DMS 273 (cell line): ENCODE measurements around the gene KCNC1.

ENCODE experiments used
- DNase-seq: peaks from one replicate; lab custom pipeline; 2025; ENCODE audit not compliant: unreplicated experiment; lab: John Stamatoyannopoulos, UW

The KCNC1 gene

GRCh38 chr11:17772704-17773600 is 38.4 kb downstream of the KCNC1 start:
- DNase-seq, result no peak

GRCh38 chr11:17773674-17774073 is 39.1 kb downstream of the KCNC1 start:
- no peak for DNase-seq

GRCh38 chr11:17774232-17775034 is 39.9 kb downstream of the KCNC1 start:
- DNase-seq, result no peak

GRCh38 chr11:17775035-17775348 is 40.4 kb downstream of the KCNC1 start:
- no peak for DNase-seq

DNA sequence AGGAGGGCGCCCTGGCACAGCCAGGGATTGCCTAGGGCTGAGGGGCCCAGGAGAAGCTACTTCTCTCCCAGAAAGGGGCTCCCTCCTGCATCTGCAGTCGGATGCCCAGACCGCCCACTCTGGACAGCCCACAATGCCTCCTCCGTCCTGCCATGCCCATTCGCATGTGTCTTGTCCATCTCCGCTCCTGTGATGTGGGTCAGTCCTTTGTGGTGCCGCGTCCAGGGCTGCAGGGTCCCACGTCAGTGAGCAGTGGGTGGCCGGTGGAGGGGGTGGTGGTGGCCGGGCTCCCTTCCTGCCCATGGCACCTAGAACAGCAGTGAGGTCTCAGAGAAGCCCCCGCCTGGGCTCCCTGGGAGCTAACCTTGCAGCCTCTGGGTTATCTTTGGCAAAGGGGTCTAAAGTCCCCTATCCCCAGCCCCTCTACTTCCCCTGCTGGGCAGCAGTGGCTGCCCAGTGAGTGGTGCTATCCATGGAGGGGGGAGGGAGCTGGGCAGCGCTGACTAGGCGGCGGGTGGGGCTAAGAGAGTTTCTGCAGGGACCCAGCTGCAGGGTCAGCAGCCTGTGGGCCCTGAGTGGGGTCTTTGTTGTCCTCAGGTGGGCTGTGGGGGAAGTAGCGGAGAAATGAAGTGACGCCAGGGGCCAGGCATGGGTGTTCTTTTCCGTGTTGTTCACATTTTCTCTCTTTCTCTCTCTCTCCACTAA is 41.1 kb downstream of the KCNC1 start:
- DNase-seq, result no peak

DNA sequence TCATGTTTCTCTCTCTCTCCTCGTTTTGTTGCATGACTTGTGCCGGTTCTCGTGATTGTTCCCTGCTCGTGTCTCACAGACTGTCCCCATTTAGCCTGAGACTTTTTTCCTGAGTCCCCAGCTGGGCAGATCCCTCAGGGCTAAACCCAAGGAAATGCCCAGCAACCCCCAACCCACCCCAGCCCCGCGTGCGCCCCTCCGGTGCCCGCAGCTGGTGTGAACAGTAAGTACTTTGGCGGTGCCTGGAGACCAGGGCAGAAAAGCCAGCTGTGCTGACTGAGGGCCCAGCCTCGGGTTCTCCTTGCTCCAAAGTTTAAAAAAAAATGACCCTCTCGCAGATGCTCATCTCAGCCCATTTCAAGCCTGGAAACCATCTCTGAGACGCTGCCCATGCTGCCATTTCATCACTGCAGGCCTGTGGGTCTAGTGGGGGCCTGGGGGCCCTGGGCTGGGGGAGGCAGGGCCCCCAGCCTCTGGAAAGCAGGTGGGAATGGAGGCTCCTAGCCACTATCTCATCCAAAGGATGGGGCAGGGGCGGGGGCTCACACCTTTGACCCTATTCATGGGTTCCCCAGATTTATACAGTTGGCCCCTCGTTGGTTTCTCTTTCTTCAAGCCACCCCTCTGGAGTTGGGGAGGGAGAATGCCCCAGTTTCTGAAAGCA is 41.8 kb downstream of the KCNC1 start:
- DNase-seq, result no peak

GRCh38 chr11:17777086-17777737 is 42.6 kb downstream of the KCNC1 start:
- DNase-seq, result no peak

- DNase-seq, result no peak
Measured at GRCh38 chr11:17777738-17778091, 43.1 kb downstream of the KCNC1 start.

DNA sequence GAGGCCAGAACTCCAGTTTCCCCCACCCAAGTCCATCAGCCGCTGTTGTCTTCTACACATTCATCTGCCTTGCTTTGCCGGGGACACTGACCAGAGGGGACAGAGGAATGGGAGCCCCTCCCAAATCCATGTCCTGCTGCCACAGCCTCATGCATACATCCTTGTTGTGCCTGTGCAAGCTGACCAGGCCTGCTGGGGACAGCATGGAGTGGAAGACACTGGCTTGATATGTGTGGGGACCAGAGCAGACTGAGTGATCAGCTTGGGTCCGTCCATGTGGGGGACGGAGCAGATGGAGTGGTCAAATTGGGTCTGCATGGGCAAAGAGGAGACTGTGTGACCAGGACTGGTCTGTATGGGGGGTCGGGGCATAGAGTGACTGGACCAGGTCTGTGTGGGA is 43.8 kb downstream of the KCNC1 start:
- DNase-seq, result no peak

DNA sequence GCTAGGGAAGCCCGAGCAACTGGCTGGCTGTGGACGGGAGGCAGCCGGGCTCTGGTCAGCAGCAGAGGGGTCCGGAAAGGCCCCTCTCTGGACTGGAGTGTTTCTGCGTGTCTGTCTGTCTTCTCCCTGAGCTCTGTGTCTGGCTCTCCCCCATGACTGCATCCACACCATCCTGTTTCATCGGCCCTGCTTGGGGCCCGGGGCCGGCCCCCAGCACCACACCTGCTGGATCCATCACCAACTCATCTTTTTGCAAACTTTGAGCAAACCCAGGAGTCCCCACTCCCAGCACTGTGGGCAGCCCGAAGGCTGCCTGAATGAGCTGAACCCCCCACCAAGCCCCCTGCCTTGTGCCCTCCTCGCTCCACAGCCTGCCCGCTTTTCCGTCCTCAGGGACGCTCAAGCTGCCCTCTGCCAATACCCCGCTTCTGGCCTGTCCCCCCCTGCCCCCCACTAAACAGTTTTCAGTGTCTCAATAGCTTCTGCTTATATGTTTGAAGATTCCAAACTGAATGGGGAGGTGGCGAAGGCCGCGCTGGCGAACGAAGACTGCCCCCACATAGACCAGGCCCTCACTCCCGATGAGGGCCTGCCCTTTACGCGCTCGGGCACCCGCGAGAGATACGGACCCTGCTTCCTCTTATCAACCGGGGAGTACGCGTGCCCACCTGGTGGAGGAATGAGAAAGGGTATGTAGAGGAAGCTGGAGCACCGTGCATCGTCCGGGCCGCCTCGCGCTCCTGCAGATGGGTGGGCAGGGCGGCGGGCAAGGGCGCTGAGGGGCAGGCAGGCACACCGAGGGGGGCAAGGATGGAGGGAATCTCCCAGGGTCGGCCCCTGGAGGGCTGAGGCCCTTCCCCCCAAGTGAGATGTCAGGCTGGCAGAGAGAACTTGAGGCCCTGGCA is 44.6 kb downstream of the KCNC1 start:
- no peak for DNase-seq

GRCh38 chr11:17779861-17780594 is 45.4 kb downstream of the KCNC1 start:
- no peak for DNase-seq

- DNase-seq, result no peak
Measured at GRCh38 chr11:17780668-17781067, 46.1 kb downstream of the KCNC1 start.

- DNase-seq, result no peak
Measured at GRCh38 chr11:17781221-17781620, 46.6 kb downstream of the KCNC1 start.

- no peak for DNase-seq
Measured at GRCh38 chr11:17781626-17782025, 47.0 kb downstream of the KCNC1 start.

GRCh38 chr11:17782145-17782544 is 47.6 kb downstream of the KCNC1 start:
- no peak for DNase-seq

GRCh38 chr11:17782603-17783337 is 48.2 kb downstream of the KCNC1 start:
- DNase-seq, result no peak

DNA sequence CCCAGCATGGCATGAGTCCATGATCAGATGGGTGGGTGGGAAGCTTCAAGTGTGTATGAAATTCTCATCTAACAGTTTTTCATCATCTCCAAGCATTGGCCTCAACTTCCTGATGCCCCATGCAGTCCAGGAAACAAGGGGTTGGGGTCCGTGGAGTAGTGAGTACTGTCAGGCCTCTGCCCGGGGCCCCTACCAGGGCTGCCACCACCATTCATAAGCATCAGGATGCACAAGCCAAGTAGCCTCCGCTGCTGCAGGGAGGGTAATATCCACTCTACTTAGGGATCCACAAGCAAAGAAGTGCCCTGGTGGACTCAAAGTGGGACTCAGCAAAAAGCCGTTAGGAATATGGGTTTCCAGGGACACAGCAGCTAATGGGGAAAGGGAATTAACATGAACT is 49.3 kb downstream of the KCNC1 start:
- DNase-seq, result no peak

DNA sequence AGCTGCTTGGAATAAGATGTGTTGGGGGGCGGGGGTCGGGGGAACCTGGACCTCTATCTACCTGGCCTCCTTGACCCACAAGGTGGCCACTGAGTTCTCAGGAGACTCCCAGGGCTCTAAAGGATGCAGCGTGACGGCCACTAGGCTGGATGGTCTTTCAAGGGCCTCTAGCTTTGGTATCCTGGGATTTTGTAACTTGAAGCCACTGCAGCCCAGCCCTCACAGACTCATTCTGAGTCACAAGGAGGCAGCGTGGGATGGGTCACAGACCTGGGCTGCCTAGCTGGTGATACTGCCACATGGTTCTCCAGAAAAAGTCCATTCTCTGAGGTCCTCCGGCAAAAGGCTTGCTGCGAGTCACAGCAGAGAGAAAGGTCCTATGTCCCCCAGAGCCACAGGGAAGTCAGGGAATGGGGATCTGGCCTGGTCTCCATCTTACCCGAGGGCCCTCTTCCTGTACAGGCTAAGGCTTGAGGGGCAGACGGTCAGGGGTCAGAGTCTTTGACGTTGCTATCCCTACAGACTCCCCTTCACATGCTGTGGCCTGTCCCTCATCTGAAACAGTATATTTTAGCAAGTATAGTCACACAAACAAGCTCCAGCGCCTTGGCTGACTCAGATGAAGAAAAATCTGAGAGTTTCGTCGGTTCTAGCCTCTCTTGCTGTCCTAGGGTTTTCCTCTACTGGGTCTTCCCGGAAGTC is 52.4 kb downstream of the KCNC1 start:
- DNase-seq, result no peak
